Fibroblast of mammary gland (primary cell): ENCODE results near the gene FOXK1.

Experiments used
- DNase-seq: peaks from one replicate; pipeline ENCODE4 v3.0.0-alpha.2; 2010; ENCODE audit warnings: low read depth
- H3K4me3 ChIP-seq: 2 replicates; pipeline ENCODE4 v1.5.1; 2011; ENCODE audit warnings: low read depth, mild to moderate bottlenecking, low read length, moderate library complexity; ENCODE audit not compliant: control insufficient read depth
- TF ChIP-seq, protein P1 (sequence below): conservative IDR thresholded peaks from 2 replicates; pipeline ENCODE4 v1.5.1; 2011; ENCODE audit warnings: low read depth, low read length, inconsistent platforms; ENCODE audit not compliant: control insufficient read depth, insufficient read depth

FOXK1 gene

DNA sequence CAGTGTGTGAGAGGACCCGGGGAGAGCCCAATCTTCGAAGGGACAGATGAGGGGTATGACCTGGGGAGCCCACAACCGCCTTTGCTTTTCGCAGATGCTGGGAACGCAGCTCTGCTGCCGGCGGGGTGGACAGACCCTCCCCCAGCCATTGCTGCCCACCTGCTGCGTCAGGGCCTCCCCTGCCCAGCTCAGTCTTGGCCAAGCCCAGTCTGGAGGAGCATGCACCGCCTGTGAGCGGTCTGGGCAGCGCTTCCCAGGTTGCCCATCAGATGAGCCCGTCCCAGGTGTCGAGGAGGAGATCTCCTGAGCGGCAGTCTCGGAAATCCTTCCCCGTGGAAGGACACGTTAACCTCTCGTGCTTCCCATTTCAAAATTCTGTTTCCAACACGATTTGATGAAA is 76.0 kb downstream of the FOXK1 start:
- DNase-seq, result no peak
- no peak overlapping the region for H3K4me3 ChIP-seq
- TF ChIP-seq, protein P1, sequence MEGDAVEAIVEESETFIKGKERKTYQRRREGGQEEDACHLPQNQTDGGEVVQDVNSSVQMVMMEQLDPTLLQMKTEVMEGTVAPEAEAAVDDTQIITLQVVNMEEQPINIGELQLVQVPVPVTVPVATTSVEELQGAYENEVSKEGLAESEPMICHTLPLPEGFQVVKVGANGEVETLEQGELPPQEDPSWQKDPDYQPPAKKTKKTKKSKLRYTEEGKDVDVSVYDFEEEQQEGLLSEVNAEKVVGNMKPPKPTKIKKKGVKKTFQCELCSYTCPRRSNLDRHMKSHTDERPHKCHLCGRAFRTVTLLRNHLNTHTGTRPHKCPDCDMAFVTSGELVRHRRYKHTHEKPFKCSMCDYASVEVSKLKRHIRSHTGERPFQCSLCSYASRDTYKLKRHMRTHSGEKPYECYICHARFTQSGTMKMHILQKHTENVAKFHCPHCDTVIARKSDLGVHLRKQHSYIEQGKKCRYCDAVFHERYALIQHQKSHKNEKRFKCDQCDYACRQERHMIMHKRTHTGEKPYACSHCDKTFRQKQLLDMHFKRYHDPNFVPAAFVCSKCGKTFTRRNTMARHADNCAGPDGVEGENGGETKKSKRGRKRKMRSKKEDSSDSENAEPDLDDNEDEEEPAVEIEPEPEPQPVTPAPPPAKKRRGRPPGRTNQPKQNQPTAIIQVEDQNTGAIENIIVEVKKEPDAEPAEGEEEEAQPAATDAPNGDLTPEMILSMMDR, result no peak

DNA sequence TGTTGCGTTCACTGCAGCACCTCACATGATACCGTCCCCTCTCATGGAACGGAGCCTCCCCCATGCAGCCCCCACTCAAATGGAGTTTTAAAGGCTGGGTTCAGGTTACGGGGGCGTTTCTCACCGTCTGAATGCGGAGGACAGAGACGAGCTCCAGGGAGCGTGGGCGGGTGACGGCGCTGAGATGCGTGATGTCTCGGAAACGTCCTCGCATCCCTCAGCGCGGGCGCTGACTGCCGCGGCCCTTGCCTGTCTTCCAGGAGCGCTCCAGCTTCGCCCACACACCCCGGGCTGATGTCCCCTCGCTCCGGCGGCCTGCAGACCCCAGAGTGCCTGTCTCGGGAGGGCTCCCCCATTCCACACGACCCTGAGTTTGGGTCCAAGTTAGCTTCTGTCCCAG is 76.7 kb downstream of the FOXK1 start:
- TF ChIP-seq, protein P1, result no peak
- DNase-seq, result no peak
- H3K4me3 ChIP-seq, result no peak overlapping the region

DNA sequence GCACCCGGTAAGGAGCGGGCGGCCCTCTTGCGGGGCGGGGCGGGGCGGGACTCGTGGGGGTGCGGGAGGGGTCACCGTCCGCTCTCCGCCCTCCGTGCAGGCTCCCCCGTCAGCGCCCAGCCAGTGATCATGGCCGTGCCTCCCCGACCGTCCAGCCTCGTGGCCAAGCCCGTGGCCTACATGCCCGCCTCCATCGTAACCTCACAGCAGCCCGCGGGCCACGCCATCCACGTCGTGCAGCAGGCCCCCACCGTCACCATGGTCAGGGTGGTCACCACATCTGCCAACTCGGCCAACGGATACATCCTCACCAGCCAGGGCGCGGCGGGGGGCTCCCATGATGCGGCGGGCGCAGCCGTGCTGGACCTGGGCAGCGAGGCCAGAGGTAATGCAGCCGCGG is 77.1 kb downstream of the FOXK1 start:
- no peak overlapping the region for H3K4me3 ChIP-seq
- no peak for DNase-seq
- TF ChIP-seq, protein P1, result no peak

DNA sequence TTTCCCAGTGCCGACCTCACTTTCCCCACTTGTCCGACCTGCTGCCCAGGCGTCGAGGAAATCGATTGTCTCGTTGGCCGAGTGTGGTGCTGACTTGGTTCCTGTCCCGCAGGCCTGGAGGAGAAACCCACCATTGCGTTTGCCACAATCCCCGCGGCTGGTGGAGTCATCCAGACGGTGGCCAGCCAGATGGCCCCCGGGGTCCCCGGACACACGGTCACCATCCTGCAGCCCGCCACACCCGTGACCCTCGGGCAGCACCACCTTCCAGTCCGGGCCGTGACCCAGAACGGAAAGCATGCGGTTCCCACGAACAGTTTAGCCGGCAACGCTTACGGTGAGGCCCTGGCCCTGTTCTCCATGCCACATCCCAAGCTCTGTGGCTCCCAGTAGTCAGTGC is 78.9 kb downstream of the FOXK1 start:
- no peak for DNase-seq
- TF ChIP-seq, protein P1, result no peak
- no peak overlapping the region for H3K4me3 ChIP-seq

DNA sequence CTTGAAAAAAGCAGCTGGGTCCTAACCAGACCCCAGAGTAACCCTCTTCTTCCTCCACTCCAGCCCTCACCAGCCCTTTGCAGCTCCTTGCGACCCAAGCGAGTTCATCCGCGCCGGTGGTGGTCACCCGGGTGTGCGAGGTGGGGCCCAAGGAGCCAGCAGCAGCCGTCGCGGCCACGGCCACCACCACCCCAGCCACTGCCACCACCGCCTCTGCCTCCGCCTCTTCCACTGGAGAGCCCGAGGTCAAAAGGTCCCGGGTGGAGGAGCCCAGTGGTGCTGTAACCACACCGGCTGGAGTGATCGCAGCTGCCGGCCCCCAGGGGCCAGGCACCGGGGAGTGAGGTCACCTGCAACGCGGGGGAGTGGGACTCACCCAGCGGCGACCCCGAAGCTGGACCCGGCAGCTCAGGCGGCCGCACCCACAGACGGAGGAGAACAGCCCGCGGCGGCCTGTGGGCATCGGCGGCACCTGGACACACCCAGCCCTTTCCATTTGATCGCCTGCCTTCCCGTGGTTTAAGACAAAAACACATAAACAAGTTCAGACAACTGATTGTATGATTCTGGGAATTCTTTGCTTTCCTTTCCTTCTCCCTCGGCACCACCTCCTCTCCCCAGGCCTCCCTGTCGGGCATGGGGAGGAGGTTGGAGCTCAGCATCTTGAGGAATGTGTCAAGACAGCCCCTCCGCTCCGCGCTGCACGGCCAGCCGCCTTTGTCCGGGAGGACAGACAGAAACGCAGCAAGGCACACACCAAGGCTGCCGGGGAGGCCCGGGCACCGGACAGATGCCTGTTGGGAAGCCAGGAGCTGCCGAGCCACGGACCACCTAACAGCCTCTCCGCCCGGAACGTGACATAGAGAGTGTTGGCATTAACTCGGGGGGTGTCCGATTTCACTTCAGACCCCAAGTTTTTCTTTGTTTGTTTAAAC is 80.3 kb downstream of the FOXK1 start:
- no peak for DNase-seq
- H3K4me3 ChIP-seq, result no peak overlapping the region
- TF ChIP-seq, protein P1, result no peak

DNA sequence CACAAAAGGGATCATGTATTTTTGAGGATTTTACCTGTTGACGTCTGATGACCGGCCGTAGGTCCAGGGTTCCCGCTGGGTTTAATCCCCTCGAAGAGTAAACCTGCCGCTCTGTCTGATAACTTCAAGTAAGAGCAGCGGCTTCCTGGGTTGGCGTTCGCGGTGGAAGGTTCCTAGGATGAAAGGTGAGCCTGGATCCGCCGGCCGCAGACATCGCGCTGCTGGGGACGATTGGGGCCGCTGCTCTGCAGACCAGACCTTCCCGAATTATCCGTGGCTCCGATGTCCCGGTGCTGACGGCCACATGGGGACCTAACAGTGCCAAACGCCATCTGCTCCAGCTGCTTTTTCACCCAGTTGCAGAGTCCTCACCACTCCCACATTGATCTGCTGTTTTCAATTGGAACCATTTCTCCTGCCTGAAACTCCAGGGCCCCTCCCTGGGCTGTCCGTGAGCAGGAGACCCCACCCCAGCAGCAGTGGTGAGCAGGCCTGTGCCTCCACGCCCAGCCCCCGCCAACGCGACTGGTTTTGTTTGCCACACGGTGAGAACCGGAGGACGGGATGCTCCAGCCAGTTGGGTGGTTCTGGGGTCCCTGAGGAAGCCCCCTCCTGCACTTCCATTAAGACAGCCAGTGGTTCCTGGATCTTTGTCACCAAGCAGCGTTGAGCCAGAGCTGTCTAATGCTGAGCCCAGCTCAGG is 81.1 kb downstream of the FOXK1 start:
- TF ChIP-seq, protein P1, result no peak
- no peak overlapping the region for H3K4me3 ChIP-seq
- no peak for DNase-seq
